ENCODE results near the gene PDGFRB. TPM values are rescaled to one million over a fixed set of nuclear protein-coding genes. Genes with fewer than 3 reads are reported as not detected.

Gene PDGFRB
- total RNA-seq, 3 donors from 2014 or later, result 53.7 to 243 (median 146) TPM

GRCh38 chr5:150196986-150197385, 41.3 kb upstream of the PDGFRB start:
- intact Hi-C loops (cut with DNase I; ENCODE audit: low total_unique reads), result no loop called here
- H3K4me3 ChIP-seq, result no peak overlapping the region

GRCh38 chr5:150196514-150196913, 40.9 kb upstream of the PDGFRB start:
- Histone ChIP-seq H3K4me1 (no peaks in the 10 kb centered on the region), H3K27ac (no peak overlapping the region), H3K4me3 (no peak overlapping the region), H3K9me3 (no peaks in the 10 kb centered on the region), H3K36me3 (no peaks in the 10 kb centered on the region), H3K27me3 (no peaks in the 10 kb centered on the region)
- no peak for DNase-seq (ENCODE audit: low spot score in 2 of 2)
- intact Hi-C loops (cut with DNase I; ENCODE audit: low total_unique reads), result no loop called here
- TF ChIP-seq CTCF (IDR thresholded peaks at IDR 0.05), result no peak
- no peak for TF ChIP-seq POLR2A (IDR thresholded peaks at IDR 0.05)
- no peak for TF ChIP-seq POLR2AphosphoS5 (IDR thresholded peaks at IDR 0.05)

More at GRCh38 chr5:150196986-150197385, 41.3 kb upstream of the PDGFRB start:
- TF ChIP-seq POLR2AphosphoS5 (IDR thresholded peaks at IDR 0.05) (no peak), CTCF (IDR thresholded peaks at IDR 0.05) (no peak), POLR2A (IDR thresholded peaks at IDR 0.05) (no peak)
- DNase-seq (ENCODE audit: low spot score in 2 of 2), result no peak
- Histone ChIP-seq H3K4me1 (no peaks in the 10 kb centered on the region), H3K36me3 (no peaks in the 10 kb centered on the region), H3K9me3 (no peaks in the 10 kb centered on the region), H3K27ac (no peak overlapping the region), H3K27me3 (no peaks in the 10 kb centered on the region)

- no peaks in the 10 kb centered on the region for H3K36me3 ChIP-seq
- H3K27me3 ChIP-seq, result peaks cover 0 to under 1% of the 10 kb centered on the region in 2 donors
- H3K9me3 ChIP-seq, result no peaks in the 10 kb centered on the region
- H3K4me1 ChIP-seq, result no peaks in the 10 kb centered on the region
- no peak for DNase-seq (ENCODE audit: low spot score in 2 of 2)
- no peak overlapping the region for H3K27ac ChIP-seq
- TF ChIP-seq POLR2AphosphoS5 (IDR thresholded peaks at IDR 0.05) (no peak), CTCF (IDR thresholded peaks at IDR 0.05) (no peak), POLR2A (IDR thresholded peaks at IDR 0.05) (no peak)
- intact Hi-C loops (cut with DNase I; ENCODE audit: low total_unique reads), result no loop called here
- no peak overlapping the region for H3K4me3 ChIP-seq
Observed at GRCh38 chr5:150195736-150196485, 40.3 kb upstream of the PDGFRB start.

- DNase-seq (ENCODE audit: low spot score in 2 of 2), result no peak
- intact Hi-C loops (cut with DNase I; ENCODE audit: low total_unique reads), result no loop called here
- no peaks in the 10 kb centered on the region for H3K36me3 ChIP-seq
- H3K4me3 ChIP-seq, result no peak overlapping the region
- H3K27me3 ChIP-seq, result peaks cover 9 to 27% of the 10 kb centered on the region in 2 donors
- H3K9me3 ChIP-seq, result no peaks in the 10 kb centered on the region
- no peaks in the 10 kb centered on the region for H3K4me1 ChIP-seq
- no peak overlapping the region for H3K27ac ChIP-seq
- TF ChIP-seq POLR2AphosphoS5 (IDR thresholded peaks at IDR 0.05) (no peak), CTCF (IDR thresholded peaks at IDR 0.05) (no peak), POLR2A (IDR thresholded peaks at IDR 0.05) (no peak)
Observed at GRCh38 chr5:150192462-150192861, 36.8 kb upstream of the PDGFRB start.

- TF ChIP-seq POLR2A (IDR thresholded peaks at IDR 0.05), result no peak
- TF ChIP-seq CTCF (IDR thresholded peaks at IDR 0.05), result no peak
- no peak for TF ChIP-seq POLR2AphosphoS5 (IDR thresholded peaks at IDR 0.05)
- H3K4me3 ChIP-seq, result no peak overlapping the region
- intact Hi-C loops (cut with DNase I; ENCODE audit: low total_unique reads), result no loop called here
- no peak for DNase-seq (ENCODE audit: low spot score in 2 of 2)
- no peak overlapping the region for H3K27ac ChIP-seq
- no peaks in the 10 kb centered on the region for H3K36me3 ChIP-seq
- no peaks in the 10 kb centered on the region for H3K4me1 ChIP-seq
- no peaks in the 10 kb centered on the region for H3K9me3 ChIP-seq
- peaks cover 9 to 27% of the 10 kb centered on the region in 2 donors for H3K27me3 ChIP-seq
Observed at GRCh38 chr5:150190987-150191386, 35.3 kb upstream of the PDGFRB start.

Data from breast epithelium (tissue), 4 donors.